HG02981 (cell line): ENCODE results near the gene NR0B2.
"Not testable (repeated sequence)": the region's sequence is repeated elsewhere in the genome, so short reads cannot be mapped to it uniquely, and the experiment has no call there.

Experiments used
- ATAC-seq: cut with Tn5 transposase; IDR thresholded peaks from one replicate; pipeline ENCODE4 v1.9.1; 2021; ENCODE audit warnings: mild to moderate bottlenecking, moderate library complexity; ENCODE audit not compliant: unreplicated experiment

NR0B2 gene

GRCh38 chr1:26894263-26894662 lies 19.5 kb downstream of the NR0B2 start:
- ATAC-seq: no peak

GRCh38 chr1:26890467-26890796 lies 23.3 kb downstream of the NR0B2 start:
- peak; percentile 22 for ATAC-seq

GRCh38 chr1:26889551-26890466 lies 24.0 kb downstream of the NR0B2 start, which contains the start of gene GPN2:
GPN2 (minus strand) TSS chr1:26890283; CDS start chr1:26890096, 187 bp downstream.
- ATAC-seq: peak; percentile 88

GRCh38 chr1:26888231-26888630 lies 25.5 kb downstream of the NR0B2 start:
- no peak for ATAC-seq

- no peak for ATAC-seq
These were observed 26.6 kb downstream of the NR0B2 start for GRCh38 chr1:26887125-26887524.

- no peak for ATAC-seq
These were observed 30.9 kb downstream of the NR0B2 start for GRCh38 chr1:26882696-26883463.

GRCh38 chr1:26881611-26882010 lies 32.2 kb downstream of the NR0B2 start:
- ATAC-seq: not testable (repeated sequence)

GRCh38 chr1:26879793-26880192 lies 34.0 kb downstream of the NR0B2 start:
- ATAC-seq: no peak

GRCh38 chr1:26877326-26877725 lies 36.4 kb downstream of the NR0B2 start:
- no peak for ATAC-seq

- no peak for ATAC-seq
These were observed 38.9 kb downstream of the NR0B2 start for GRCh38 chr1:26874896-26875295.

- ATAC-seq: not testable (repeated sequence)
These were observed 40.7 kb downstream of the NR0B2 start for GRCh38 chr1:26873097-26873496.

- peak; percentile 94 for ATAC-seq
These were observed 48.9 kb downstream of the NR0B2 start for GRCh38 chr1:26864610-26865480.

- no peak for ATAC-seq
These were observed 50.1 kb downstream of the NR0B2 start for GRCh38 chr1:26863685-26864077.

GRCh38 chr1:26862781-26863684 lies 50.7 kb downstream of the NR0B2 start, which contains the start of gene SFN:
SFN (plus strand) TSS chr1:26863149; CDS start chr1:26863213, 64 bp downstream.
- no peak for ATAC-seq

GRCh38 chr1:26861889-26862378 lies 51.8 kb downstream of the NR0B2 start:
- no peak for ATAC-seq
